Measurements from ENCODE around the gene SNRPD1. TPM values are rescaled to one million over a fixed set of nuclear protein-coding genes. Genes with fewer than 3 reads are reported as not detected.
"Not testable (repeated sequence)": the region's sequence is repeated elsewhere in the genome, so short reads cannot be mapped to it uniquely, and the experiment has no call there.

The SNRPD1 gene
- total RNA-seq, 1 donor from 2014 or later: 10.1 TPM

GRCh38 chr18:21636769-21637168, 24.7 kb downstream of the SNRPD1 start:
- no peak for DNase-seq

GRCh38 chr18:21638822-21639221, 26.7 kb downstream of the SNRPD1 start:
- no peak for DNase-seq

- DNase-seq: not testable (repeated sequence)
Observed at GRCh38 chr18:21640375-21640774, 28.3 kb downstream of the SNRPD1 start.

- no peak for DNase-seq
Observed at GRCh38 chr18:21650311-21650710, 38.2 kb downstream of the SNRPD1 start.

- DNase-seq: no peak
Observed at GRCh38 chr18:21652073-21652472, 40.0 kb downstream of the SNRPD1 start.

- DNase-seq: no peak
Observed at GRCh38 chr18:21653361-21653760, 41.2 kb downstream of the SNRPD1 start.

- no peak for DNase-seq
Observed at GRCh38 chr18:21656402-21656801, 44.3 kb downstream of the SNRPD1 start.

GRCh38 chr18:21660078-21660477, 48.0 kb downstream of the SNRPD1 start:
- DNase-seq: no peak

GRCh38 chr18:21662581-21662980, 50.5 kb downstream of the SNRPD1 start:
- DNase-seq: no peak

- no peak for DNase-seq
Observed at GRCh38 chr18:21663578-21663977, 51.5 kb downstream of the SNRPD1 start.

- no peak for DNase-seq
Observed at GRCh38 chr18:21664069-21664468, 52.0 kb downstream of the SNRPD1 start.

GRCh38 chr18:21669736-21670285, 57.7 kb downstream of the SNRPD1 start:
- no peak for DNase-seq

- no peak for DNase-seq
Observed at GRCh38 chr18:21672521-21673267, 60.6 kb downstream of the SNRPD1 start.

- DNase-seq: not testable (repeated sequence)
Observed at GRCh38 chr18:21675354-21675753, 63.2 kb downstream of the SNRPD1 start.

GRCh38 chr18:21678859-21679258, 66.7 kb downstream of the SNRPD1 start:
- no peak for DNase-seq

GRCh38 chr18:21680161-21680560, 68.0 kb downstream of the SNRPD1 start:
- no peak for DNase-seq

- DNase-seq: peak; percentile 75
Observed at GRCh38 chr18:21682371-21683051, 70.4 kb downstream of the SNRPD1 start.

Small RNAs within 50 kb of the gene (small RNA-seq; reads per million reads assigned to genes)
- 0.07 reads per million for gene MIR320C1 (ENCODE audit: low replicate concordance)

Other genes with a start within 250 kb of the SNRPD1 start
- 21.0 TPM for gene ESCO1, start 11.6 kb upstream of the SNRPD1 start, total RNA-seq
- gene ABHD3, start 92.5 kb downstream of the SNRPD1 start, total RNA-seq: 16.3 TPM
- gene MIB1, start 128.5 kb downstream of the SNRPD1 start, total RNA-seq: 48.1 TPM